Measurements from ENCODE around the gene BMP7.

BMP7 gene

DNA sequence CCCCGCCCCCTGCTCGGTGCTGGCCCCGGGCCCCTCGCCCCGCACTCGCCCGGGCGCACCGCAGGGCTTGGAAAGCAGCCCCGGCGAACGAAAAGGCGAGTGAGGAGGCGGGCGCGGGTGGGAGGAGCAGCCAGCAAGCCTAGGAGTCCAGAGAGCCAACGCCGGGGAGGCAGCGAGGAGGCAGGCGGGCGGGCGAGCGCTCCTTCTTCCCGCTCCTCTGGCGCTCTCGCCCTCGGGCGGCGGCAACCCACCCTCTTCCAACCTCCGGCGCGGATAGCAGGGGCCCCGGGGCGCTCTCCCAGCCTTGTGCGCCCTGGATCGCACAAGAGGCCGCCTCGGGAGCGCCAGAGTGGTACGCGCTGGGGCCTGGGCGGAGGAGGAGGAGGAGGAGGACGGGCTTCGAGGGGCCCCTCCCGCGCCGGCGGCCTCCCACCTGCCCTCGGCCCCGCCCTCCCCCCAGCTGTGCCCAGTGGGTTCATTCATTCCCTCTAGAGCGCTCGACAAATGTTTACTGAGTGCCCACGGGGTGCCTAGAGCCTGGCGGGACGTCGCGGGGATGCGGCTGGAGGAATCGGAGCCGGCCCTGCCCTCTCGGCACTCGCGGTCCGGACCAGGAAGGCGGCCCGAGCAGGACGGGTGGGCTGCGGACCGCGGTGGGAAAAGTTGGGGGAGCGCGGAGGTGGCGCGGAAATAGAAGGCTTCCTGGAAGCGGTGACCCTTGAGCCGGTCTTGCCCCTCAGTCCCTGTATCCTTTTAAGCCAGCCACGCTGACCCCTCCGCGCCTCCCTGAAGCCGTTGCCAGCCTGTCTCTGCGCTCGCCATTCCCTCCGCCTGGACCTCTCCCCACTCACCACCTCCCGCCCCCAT lies at the start of gene BMP7:
Gene BMP7, minus strand, starts transcription at position 351 of the 867 bp plus-strand sequence. CDS start 519 bp downstream, outside the sequence.
- DNase-seq, result no peak

- DNase-seq, result no peak
Measured at GRCh38 chr20:57315976-57316480, 49.6 kb upstream of the BMP7 start.

- DNase-seq, result no peak
Measured at GRCh38 chr20:57315083-57315975, 48.9 kb upstream of the BMP7 start.

DNA sequence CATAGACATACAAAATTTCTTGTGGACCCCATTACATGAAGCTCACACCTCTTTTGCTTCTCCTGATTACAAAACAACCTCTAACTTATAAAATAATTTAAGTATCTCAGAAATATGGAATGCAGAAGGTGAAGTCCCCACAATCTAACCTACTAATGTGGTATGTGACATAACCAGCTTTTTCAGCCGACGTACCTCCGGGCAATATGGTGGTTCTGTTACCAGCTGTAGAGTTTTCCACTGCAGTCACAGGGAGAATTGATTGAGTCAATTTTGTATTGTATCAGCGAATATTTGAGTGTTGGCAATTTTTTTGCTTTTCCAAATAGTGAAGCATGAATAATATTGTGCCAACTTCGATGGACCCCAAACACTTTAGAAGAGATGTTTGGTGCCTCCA lies 47.5 kb upstream of the BMP7 start:
- no peak for DNase-seq

DNA sequence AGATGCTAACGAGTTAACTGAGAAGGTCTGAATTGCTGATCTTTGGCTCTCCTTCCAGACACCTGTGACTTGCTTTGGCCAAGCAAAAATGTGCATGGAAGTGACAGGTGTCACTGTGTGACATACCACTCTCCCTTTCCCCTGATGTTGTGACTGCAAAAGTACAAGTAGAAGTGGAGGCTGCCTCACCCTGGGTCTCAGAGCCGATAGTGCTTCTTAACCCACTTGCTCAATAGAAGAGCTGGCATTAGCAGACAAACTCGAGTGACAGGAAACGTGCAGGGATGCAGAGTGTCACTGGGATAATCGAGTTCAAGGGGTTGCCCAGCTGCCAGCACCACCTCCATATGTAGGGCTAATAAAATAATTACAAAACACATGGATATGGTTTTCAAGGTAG lies 46.8 kb upstream of the BMP7 start:
- no peak for DNase-seq

GRCh38 chr20:57312138-57312537 lies 45.7 kb upstream of the BMP7 start:
- no peak for DNase-seq

DNA sequence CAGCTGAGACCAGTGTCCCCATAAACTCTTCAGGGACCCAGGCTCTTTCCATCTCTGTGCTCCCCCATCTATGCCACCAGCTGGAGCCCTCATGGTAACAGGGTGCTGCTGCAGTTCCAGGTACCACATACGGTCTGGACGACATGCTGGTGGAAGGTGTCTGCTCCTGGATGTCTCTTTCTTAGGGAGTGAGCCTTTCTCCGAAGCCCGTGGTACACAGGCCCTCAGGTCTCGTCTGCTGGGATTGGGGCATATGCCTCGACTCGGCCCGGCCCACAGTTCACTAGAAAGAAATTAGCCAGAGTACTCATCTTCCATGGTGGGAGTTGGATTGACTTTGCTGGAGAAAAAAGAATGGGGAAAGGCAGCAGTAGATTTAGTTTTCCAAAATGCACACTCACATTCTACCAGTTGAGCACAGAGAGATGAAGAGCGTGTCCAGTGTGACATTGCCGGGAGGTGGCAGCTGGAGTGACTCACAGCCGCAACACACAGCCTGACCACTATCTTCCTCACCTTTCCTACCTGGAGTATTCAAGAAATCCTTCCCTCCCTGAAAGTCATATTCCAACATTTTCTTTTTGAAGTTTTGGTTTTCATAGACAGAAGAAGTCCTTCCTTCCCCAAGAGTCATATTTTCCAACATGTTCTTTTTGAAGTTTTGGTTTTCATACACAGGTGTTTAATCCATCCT lies 44.5 kb upstream of the BMP7 start:
- no peak for DNase-seq

GRCh38 chr20:57309544-57310115 lies 43.2 kb upstream of the BMP7 start:
- no peak for DNase-seq

- DNase-seq, result no peak
Measured at GRCh38 chr20:57308451-57309271, 42.2 kb upstream of the BMP7 start.

DNA sequence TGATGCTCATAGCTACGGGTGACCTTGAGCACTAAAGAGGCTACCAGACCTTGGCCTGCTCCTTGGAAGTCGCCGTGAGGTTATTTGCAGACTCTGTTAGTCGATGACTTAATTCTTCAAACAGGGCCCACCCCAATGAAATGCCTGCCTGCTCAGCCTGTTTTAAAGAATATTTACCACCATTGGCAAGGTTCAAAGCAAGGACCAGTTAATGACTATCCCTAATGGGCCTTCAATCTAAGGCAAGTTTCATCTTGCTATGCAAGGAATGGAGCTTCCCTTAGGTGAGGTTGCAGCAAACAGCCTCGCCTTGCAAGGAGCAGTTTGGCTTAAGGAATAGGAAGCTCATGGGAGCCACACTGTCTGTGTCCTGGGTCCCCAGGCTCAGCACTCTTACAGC lies 40.3 kb upstream of the BMP7 start:
- DNase-seq, result no peak

DNA sequence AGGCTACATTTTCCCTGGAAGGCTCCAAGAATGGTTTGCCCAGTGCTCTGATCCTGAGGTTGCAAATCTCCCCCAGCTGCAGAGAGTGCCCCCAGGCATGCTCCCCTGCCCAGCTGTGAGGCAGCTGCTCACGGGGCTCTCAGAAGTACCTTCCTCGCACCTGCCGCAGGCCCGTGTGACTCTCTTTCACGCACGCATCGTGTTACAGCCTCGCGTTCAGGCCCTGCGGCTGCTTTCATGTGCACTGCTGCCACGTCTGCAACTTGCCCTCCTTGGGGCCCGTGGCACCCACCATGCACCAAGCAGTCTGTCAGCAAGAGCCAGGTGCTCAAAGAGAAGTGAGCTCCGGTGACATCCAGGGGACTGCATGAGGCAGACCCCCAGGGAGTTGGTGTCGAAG lies 34.6 kb upstream of the BMP7 start:
- no peak for DNase-seq

- no peak for DNase-seq
Measured at GRCh38 chr20:57298457-57298856, 32.0 kb upstream of the BMP7 start.

DNA sequence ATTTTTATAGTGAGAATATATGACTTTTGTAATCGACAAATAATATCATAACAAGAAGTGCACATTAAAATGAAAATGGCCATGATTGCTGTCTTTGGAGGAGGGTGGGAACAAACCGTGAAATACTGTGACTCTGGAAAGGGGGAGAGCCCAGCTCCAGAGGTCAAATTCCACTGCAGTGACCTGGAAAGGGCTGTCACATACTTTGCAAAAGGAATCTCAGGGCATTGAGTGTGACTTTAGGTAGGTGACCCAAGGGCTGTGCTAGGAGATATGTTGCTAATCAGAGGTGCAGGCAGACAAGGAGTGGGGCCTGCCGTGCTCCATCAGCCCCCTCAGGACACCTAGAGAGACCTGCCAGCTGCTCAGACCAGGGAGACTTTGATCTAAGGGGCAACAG lies 28.1 kb upstream of the BMP7 start:
- no peak for DNase-seq

GRCh38 chr20:57293995-57294394 lies 27.6 kb upstream of the BMP7 start:
- DNase-seq, result no peak

DNA sequence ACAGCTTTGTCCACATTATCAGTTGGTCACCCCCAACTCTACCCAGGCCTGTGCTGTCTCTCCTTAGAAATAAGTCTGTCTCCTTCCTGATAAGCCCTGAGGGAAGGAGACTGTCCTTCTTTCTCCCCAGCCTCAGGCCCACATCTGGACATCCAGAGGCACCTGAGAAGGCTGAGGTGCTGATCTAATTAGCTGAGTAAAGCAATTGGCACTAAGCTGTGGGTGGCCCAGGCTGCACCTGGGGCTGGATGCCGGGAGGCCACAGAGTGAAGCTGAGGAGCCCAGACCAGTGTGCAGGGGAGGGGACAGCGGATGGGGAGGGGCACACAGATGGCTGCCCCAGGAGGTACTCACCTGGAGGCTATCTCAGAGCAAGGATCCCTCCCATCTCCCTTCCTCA lies 26.2 kb upstream of the BMP7 start:
- no peak for DNase-seq

DNA sequence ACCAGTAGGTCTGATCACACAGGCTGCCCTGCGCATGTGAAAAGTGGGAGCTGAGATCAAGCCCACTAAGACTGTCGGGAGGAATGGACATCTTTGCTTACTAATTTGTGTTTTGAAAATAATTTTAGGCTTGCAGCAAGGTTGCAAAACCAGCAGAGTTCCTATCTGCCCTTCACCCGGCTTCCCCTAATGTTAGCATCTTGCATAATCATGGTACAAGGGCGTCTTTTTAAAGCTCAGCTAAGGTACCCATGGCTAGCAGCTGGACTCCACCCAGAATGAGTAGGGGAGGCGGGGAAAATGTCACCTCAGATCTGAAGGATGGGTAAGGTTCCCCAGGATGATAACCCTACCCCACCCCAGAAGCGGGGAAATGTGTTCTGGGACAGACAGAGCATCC lies 25.3 kb upstream of the BMP7 start:
- no peak for DNase-seq

GRCh38 chr20:57291003-57291402 lies 24.6 kb upstream of the BMP7 start:
- DNase-seq, result no peak

- DNase-seq, result no peak
Measured at GRCh38 chr20:57290178-57290484, 23.7 kb upstream of the BMP7 start.

DNA sequence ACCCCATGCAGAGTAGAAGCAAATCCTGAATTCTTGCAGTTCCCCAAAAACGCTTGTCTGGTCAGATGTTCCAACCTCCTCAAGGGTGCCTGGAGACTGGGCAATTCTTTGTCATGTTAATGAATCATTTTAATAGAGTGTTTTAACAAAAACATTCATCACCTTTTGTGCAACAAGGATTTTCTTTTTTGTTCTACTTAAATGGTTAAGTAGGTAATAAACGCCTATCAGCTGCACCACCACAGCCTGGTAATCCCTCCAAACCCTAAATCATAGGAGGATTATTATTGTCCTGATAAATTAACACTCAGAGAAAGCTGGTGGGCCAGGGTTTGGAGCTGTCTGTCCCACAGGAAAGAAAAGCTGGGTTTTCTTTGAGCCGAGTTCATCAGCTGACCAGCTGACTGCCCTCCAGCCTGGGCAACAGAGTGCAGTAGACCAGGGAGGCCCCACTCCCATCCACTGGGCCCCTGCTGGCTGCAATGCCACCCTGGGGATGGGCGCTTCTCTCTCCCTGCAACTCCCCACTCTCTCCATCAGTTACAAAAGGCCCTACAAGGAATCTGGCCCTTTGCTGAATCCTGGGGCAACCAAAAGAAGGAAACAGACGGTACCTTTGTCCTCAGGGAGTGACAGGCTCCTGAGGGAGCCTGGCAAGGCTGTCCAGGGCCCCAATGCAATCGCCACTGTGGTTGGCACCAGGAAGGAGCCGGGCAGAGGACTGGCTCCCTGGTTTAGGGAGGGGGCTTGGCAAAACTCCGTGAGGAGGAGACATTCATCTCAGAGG lies 23.1 kb upstream of the BMP7 start:
- no peak for DNase-seq

GRCh38 chr20:57288651-57289277 lies 22.3 kb upstream of the BMP7 start:
- no peak for DNase-seq

DNA sequence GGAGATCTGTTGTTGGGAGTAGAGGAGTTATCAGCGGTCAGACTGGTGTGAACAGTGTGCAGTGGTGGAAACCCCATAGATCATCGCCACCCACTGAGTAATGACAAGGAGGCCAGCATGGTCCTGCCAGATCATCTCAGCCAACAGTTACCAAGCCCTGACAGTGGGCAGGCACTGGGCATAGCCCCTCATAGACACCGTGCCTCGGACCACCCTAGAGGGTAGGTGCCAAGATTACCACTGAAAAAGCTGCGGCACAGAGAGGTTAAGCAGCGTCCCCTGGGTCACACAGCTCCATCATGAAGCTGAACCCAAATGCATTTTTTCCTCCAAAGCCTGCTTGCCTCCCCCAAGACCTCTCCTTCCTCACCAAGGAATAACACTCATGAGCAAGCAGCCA lies 21.5 kb upstream of the BMP7 start:
- DNase-seq, result no peak
